Panc1 (cell line): Measurements from ENCODE around the gene STK39. TPM values are rescaled to one million over a fixed set of nuclear protein-coding genes. Genes with fewer than 3 reads are reported as not detected.

Source experiments
- ATAC-seq: fragments of 200-7000 bp; cut with Tn5 transposase; 2 replicates; pipeline ENCODE4 v1.9.1; 2020; ENCODE audit warnings: mild to moderate bottlenecking, moderate library complexity
- BruUV-seq: library from RNA; stranded (reverse); fragments of 400-500 nt; replicated peaks from 2 replicates; lab custom pipeline; 2021; lab: Mats Ljungman, UMichigan
- CTCF ChIA-PET: fragments of 300-600 bp; sonication (Branson Sonifier 250); formaldehyde crosslinking; loops from one replicate; lab custom pipeline; 2022; ENCODE audit warnings: antibody characterized with exemption; lab: Charles Lee
- POLR2A ChIA-PET: fragments of 300-600 bp; sonication (Branson Sonifier 250); formaldehyde crosslinking; loops from one replicate; lab custom pipeline; 2022; ENCODE audit warnings: antibody characterized with exemption; lab: Charles Lee
- DNase-seq: peaks from one replicate; pipeline ENCODE4 v3.0.0-alpha.2; 2010; ENCODE audit warnings: low read depth, low spot score
- H3K27ac ChIP-seq: 2 replicates; pipeline ENCODE4 v1.5.1; 2011; ENCODE audit warnings: mild to moderate bottlenecking, low read length, inconsistent platforms
- H3K27me3 ChIP-seq: fragments of 200-500 bp; sonication (Bioruptor generic); 2 replicates; pipeline ENCODE4 v1.6.0; 2014; ENCODE audit warnings: low read length, inconsistent platforms; ENCODE audit not compliant: control insufficient read depth, insufficient read depth
- H3K36me3 ChIP-seq: fragments of 200-500 bp; sonication (Bioruptor generic); 2 replicates; pipeline ENCODE4 v1.5.1; 2014; ENCODE audit warnings: inconsistent platforms, mild to moderate bottlenecking, low read length, moderate library complexity; ENCODE audit not compliant: control insufficient read depth, insufficient read depth
- H3K4me1 ChIP-seq: 2 replicates; pipeline ENCODE4 v1.5.1; 2011; ENCODE audit warnings: inconsistent platforms, mild to moderate bottlenecking, low read length, moderate library complexity; ENCODE audit not compliant: control insufficient read depth, insufficient read depth
- H3K4me3 ChIP-seq, 2 experiments: 2 replicates each; pipeline ENCODE4 v1.5.1; 2011 to 2012; ENCODE audit warnings: low read depth in 2 of 2, low read length in 2 of 2, mild to moderate bottlenecking in 2 of 2, inconsistent platforms in 1 of 2, moderate library complexity in 1 of 2
- H3K9me3 ChIP-seq: fragments of 200-500 bp; sonication (Bioruptor generic); 2 replicates; pipeline ENCODE4 v1.5.1; 2014; ENCODE audit warnings: low read depth, mild to moderate bottlenecking, inconsistent platforms, low read length, moderate library complexity; ENCODE audit not compliant: control insufficient read depth, insufficient read depth
- POLR2AphosphoS5 ChIP-seq: IDR thresholded peaks from 2 replicates; pipeline ENCODE4 v1.6.1; 2012; ENCODE audit warnings: mild to moderate bottlenecking, low read depth, low read length, moderate library complexity
- SIN3A ChIP-seq: IDR thresholded peaks from 2 replicates; pipeline ENCODE4 v1.6.1; 2012; ENCODE audit warnings: low read depth, mild to moderate bottlenecking, low read length, moderate library complexity, borderline replicate concordance; ENCODE audit not compliant: insufficient read depth
- TCF7L2 ChIP-seq: IDR thresholded peaks from 2 replicates; pipeline ENCODE4 v1.6.1; 2011; ENCODE audit warnings: mild to moderate bottlenecking, low read depth, low read length, inconsistent platforms
- in situ Hi-C: cut with HindIII; loops from 2 replicates; pipeline ENCODE4 v1.10.0; 2016; ENCODE audit warnings: low sequenced_read_pairs, low pct_unique_long_range_greater_than_20kb
- intact Hi-C: fragments of 100-400 bp; cut with micrococcal nuclease; formaldehyde crosslinking; loops from one replicate; pipeline ENCODE4 v1.10.0; 2022; ENCODE audit not compliant: unreplicated experiment
- total RNA-seq: library from RNA; stranded (reverse); gene quantifications from one replicate; pipeline ENCODE4 v1.2.1, GENCODE V29; 2021; ENCODE audit not compliant: unreplicated experiment
- TF ChIP-seq, protein P1 (sequence below): fragments of 450-650 bp; IDR thresholded peaks from 2 replicates; pipeline ENCODE4 v1.5.1; 2017; ENCODE audit warnings: mild to moderate bottlenecking
- TF ChIP-seq, protein P2 (sequence below), 2 experiments: IDR thresholded peaks; 2 replicates each; pipeline ENCODE4 v1.6.1; 2011 to 2012; ENCODE audit warnings: low read depth in 2 of 2, control low read depth in 1 of 2, low read length in 1 of 2, mild to moderate bottlenecking in 1 of 2, moderate library complexity in 1 of 2; ENCODE audit not compliant: insufficient read depth in 1 of 2

The STK39 gene
- total RNA-seq, 1 experiment from 2014 or later, result 14.0 TPM

DNA sequence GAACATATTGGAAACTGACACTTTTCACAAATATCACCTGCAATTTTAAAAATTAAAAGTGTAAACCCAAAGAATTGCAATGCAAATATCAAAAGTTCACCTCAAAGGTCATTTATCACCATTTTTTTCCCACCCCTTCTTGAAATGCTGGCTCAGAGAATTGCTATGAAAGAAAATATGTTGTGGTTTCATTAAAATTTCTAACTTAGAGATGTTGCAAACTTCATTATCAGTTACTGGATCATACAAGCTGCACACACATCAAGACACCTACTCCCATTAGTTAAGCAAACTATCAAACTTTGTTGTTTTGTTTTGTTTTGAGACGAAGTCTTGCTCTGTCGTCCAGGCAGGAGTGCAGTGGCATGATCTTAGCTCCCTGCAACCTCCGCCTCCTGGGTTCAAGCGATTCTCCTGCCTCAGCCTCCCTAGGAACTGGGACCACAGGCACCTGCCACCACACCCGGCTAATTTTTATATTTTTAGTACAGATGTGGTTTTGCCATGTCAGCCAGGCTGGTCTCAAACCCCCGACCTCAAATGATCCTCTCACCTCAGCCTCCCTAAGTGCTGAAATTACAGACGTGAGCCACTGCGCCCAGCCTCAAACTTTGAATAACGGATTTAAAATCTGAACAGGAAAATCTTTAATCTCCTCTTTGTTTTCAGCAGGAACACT lies 37.0 kb downstream of the STK39 start:
- ChIA-PET POLR2A (no interaction called here), CTCF (no interaction called here)
- Histone ChIP-seq H3K36me3 (no peaks in the 10 kb centered on the region), H3K27me3 (no peaks in the 10 kb centered on the region), H3K4me1 (peaks cover 2% of the 10 kb centered on the region; the same call in 1 of the 2 replicates), H3K4me3 (no peak overlapping the region), H3K27ac (no peak overlapping the region), H3K9me3 (no peaks in the 10 kb centered on the region)
- TF ChIP-seq, protein P1, sequence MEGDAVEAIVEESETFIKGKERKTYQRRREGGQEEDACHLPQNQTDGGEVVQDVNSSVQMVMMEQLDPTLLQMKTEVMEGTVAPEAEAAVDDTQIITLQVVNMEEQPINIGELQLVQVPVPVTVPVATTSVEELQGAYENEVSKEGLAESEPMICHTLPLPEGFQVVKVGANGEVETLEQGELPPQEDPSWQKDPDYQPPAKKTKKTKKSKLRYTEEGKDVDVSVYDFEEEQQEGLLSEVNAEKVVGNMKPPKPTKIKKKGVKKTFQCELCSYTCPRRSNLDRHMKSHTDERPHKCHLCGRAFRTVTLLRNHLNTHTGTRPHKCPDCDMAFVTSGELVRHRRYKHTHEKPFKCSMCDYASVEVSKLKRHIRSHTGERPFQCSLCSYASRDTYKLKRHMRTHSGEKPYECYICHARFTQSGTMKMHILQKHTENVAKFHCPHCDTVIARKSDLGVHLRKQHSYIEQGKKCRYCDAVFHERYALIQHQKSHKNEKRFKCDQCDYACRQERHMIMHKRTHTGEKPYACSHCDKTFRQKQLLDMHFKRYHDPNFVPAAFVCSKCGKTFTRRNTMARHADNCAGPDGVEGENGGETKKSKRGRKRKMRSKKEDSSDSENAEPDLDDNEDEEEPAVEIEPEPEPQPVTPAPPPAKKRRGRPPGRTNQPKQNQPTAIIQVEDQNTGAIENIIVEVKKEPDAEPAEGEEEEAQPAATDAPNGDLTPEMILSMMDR, result no peak
- TF ChIP-seq, protein P2, sequence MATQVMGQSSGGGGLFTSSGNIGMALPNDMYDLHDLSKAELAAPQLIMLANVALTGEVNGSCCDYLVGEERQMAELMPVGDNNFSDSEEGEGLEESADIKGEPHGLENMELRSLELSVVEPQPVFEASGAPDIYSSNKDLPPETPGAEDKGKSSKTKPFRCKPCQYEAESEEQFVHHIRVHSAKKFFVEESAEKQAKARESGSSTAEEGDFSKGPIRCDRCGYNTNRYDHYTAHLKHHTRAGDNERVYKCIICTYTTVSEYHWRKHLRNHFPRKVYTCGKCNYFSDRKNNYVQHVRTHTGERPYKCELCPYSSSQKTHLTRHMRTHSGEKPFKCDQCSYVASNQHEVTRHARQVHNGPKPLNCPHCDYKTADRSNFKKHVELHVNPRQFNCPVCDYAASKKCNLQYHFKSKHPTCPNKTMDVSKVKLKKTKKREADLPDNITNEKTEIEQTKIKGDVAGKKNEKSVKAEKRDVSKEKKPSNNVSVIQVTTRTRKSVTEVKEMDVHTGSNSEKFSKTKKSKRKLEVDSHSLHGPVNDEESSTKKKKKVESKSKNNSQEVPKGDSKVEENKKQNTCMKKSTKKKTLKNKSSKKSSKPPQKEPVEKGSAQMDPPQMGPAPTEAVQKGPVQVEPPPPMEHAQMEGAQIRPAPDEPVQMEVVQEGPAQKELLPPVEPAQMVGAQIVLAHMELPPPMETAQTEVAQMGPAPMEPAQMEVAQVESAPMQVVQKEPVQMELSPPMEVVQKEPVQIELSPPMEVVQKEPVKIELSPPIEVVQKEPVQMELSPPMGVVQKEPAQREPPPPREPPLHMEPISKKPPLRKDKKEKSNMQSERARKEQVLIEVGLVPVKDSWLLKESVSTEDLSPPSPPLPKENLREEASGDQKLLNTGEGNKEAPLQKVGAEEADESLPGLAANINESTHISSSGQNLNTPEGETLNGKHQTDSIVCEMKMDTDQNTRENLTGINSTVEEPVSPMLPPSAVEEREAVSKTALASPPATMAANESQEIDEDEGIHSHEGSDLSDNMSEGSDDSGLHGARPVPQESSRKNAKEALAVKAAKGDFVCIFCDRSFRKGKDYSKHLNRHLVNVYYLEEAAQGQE (IDR thresholded peaks at IDR 0.05; ENCODE audit: insufficient read depth in 1 of 2, low read depth in 2 of 2, low read length in 1 of 2), result no peak
- no peak for TF ChIP-seq POLR2AphosphoS5
- no TSS peak for BruUV-seq
- no peak for DNase-seq
- intact Hi-C loops (no loop called here), in situ Hi-C loops (no loop called here)
- ATAC-seq, result no peak

DNA sequence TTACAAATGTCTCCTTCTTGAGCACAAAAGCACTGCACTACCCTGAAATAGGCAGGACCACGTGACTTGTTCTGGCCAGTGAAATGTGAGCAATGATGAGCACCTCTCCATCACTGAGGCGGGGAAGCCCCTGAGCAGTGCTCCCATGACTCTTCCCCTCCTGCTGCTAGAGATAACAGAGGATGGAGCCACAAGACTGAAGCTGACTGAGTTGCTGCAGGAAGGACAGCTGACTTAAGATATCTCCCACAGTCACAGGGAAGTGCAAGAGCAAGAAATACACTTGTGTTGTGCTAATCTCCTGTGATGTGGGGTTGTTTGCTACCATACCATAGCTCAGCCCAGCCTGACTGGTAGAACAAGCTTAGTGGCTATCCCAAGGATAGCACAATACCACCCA lies 38.7 kb downstream of the STK39 start:
- ChIA-PET CTCF (no interaction called here), POLR2A (no interaction called here)
- ATAC-seq (no peak), DNase-seq (no peak)
- Histone ChIP-seq H3K27me3 (no peaks in the 10 kb centered on the region), H3K9me3 (no peaks in the 10 kb centered on the region), H3K27ac (no peak overlapping the region), H3K36me3 (no peaks in the 10 kb centered on the region), H3K4me3 (no peak overlapping the region), H3K4me1 (peaks cover 2% of the 10 kb centered on the region; the same call in 1 of the 2 replicates)
- intact Hi-C loops (no loop called here), in situ Hi-C loops (no loop called here)
- no TSS peak for BruUV-seq
- TF ChIP-seq TCF7L2, result no peak
- no peak for TF ChIP-seq POLR2AphosphoS5
- no peak for TF ChIP-seq SIN3A
- TF ChIP-seq, protein P1, result no peak
- TF ChIP-seq, protein P2 (IDR thresholded peaks at IDR 0.05; ENCODE audit: insufficient read depth in 1 of 2, low read depth in 2 of 2, low read length in 1 of 2), result no peak
